T-helper 22 cell (primary cell): ENCODE data around the gene ZNF609.

Experiments
- DNase-seq: peaks from one replicate; pipeline ENCODE4 v3.0.0-alpha.2; 2020; ENCODE audit warnings: low read depth

ZNF609 gene

DNA sequence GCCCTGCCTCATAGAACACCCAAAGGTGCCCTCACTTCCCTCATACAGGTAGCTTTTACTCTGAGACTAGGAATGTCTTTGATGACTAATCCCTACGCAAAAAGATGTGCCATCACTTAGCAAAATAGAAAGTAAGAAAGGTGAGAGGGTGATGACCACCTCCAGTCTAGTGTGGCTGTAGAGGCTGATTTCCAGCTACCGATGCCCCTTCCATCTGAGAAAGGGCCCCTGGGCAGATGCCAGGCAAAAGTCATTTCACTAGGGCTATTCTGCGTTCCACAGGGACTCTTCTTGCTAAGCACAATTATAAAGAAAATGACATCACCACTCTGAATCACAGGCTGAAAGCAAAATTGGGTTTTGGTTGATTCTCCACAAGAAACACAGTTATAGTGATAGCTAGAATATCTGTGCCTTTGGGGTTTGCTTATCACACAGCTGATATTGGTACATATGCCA is 237.6 kb downstream of the ZNF609 start:
- no peak for DNase-seq

DNA sequence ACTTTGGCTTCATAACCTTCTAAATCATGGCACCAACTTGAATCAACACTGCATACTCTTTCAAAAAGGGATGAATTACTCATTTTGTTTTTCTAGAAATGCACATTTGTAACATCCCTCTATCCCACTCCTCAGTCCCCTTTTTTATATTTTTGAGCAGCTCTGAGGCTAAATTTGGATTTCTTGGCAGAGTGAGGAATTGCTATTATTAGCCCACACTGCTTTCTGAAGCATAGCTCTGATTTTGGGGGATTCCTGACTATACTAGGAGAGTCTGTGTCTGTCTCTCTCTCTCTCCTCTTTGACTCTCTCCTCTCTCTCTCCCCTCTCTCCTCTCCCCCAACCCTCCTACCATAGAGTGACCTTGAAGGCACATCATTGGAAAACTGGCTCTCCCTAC is 238.4 kb downstream of the ZNF609 start:
- DNase-seq, result no peak

DNA sequence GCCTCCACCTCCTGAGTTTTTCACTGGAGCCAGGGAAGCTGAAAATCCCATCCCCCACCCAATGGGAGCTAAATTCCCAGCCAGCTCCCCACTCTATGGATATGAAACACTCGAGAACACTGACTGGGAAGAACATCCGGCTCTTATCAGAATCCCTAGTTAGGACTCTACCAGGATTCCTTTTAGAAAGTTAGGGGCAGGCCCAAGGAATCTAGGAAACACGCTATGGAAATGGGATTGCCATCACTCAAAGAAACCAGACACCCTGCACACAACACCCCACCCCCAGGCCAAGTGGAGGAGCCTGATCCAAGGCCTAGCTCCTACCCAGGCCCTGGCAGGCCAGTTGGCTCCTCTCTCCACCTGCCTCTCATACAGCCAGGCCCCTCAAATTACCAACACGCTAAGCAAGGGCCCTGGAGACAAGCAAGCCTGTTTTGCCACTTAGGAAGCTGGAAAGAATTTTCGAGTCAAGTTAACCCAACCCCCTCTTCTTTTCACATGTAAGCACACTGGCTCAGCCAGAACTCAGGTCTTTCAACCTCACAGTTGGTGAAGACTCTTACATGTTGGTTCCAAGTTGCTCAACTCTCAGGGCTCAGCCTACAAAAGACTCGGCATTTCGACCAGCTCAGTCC is 239.5 kb downstream of the ZNF609 start:
- DNase-seq, result no peak

DNA sequence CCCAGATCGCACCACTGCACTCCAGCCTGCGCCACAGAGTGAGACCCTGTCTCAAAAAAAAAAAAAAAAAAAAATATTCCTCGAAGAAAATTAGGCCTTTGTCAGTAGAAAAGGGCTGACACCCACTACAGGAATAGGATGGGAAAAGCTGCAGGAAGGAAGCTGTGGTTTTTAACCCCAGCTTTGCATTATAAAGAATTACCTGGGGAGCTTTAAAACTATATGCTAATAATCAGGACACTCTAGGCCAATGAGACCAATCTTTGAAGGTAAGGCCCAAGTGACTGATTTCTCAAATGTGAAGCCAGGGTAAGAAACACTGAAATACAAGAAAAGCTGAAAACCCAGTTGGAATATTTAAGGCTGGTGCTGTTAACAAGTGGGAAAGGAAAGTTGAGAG is 240.7 kb downstream of the ZNF609 start:
- no peak for DNase-seq

DNA sequence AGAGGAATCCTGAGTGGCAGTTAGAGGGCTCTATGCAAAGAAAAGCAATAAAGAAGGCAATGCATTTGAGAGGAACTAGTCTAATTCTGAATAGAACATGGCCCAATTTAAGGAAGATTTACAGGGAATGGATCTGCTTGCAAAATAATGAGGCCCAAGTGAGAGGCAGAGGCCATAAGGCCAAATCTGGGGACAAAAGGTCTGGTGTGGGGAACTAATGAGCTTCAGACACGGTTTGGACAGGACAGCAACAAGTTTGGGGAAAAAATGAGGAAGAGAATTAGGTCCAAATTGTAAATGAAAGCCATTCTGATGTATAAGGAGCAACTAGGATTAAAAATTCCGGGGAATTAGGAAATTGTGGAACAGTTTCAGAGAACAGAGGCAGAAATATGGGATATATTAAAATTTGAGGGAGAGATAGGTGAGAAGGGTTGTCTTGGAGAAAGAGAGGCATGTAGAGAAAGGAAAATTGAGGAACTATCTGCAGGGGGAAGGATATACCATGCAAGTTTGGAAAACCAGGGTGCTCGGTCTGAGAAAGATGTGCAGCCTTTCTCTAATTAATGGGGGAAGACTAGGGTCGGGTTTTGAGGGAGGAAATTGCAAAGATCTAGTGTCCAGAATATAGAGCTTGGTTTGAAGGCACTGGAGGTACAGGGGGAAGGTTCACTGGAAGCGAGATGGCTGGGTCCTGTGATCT is 241.3 kb downstream of the ZNF609 start:
- no peak for DNase-seq

DNA sequence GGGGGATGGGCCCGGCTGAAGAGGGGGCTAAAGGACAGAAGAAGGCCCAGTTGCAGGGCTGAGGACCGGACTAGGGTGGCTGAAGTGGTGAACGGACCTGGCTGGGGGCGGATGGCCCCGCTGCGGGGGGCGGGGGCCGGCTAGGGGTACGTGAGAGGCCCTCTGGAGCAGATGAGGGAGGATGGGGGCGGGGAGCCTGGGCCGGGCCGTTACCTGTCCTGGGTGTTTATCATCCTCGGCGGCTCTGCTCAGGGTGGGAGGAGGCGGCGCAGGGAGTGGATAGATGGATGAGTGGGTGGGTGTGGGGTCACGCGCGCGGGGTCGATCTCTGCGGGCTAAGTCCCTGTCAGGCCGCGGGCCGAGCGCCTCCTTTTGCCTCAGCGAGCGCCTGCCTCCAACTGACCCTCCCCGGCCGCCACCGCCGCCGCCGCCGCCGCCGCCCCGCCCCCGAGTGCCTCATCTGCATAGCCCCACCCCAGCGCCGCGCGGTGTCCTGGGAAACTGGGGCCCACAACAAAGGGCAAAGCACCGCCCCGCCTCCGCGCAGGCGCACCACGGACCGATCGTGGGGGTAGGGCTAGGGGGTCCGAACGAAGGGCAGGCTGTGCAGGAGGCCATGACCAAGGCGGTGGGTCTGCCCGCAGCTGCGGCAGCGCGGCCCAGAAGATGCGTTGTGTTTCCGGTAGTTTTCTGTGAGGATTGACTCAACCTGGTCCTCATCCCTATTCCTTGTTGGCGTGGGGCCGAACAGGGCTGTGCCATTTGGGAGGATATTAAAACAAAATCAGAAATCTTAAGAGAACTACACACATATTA is 242.6 kb downstream of the ZNF609 start:
- DNase-seq, result peak; percentile 87

DNA sequence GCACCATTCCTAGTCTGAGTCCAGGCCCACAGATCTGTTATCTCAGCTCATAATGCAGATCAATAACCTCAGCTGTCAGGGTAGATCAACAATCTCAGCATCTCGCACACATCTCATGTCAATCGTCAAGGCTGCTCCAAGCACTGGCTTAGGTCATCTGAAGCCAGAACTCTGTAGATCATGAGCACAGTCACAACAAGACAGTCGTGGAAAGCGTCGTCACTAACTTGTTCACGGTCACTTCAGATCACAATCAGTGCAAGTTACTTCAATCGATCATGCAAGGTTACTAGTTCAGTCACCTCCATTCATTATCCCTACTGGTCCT is 243.2 kb downstream of the ZNF609 start:
- no peak for DNase-seq

DNA sequence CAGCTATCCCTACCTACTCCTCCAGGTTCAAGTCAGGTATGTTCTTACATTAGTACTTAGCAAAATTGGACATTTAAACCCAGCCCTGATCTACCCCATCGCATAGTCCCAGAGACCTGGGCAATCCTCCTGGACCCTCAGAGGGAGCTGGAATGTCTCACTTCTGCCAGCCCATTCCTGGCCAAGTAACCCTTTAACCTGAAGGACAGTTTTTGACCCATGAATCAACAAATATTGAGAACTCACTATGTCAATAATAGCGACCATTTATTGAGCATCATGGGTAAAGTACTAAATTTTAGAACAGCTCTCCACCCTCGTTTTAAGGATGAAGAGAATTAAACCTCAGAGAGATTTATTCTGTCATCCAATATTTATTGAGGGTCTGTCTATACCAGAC is 244.6 kb downstream of the ZNF609 start:
- DNase-seq, result no peak

DNA sequence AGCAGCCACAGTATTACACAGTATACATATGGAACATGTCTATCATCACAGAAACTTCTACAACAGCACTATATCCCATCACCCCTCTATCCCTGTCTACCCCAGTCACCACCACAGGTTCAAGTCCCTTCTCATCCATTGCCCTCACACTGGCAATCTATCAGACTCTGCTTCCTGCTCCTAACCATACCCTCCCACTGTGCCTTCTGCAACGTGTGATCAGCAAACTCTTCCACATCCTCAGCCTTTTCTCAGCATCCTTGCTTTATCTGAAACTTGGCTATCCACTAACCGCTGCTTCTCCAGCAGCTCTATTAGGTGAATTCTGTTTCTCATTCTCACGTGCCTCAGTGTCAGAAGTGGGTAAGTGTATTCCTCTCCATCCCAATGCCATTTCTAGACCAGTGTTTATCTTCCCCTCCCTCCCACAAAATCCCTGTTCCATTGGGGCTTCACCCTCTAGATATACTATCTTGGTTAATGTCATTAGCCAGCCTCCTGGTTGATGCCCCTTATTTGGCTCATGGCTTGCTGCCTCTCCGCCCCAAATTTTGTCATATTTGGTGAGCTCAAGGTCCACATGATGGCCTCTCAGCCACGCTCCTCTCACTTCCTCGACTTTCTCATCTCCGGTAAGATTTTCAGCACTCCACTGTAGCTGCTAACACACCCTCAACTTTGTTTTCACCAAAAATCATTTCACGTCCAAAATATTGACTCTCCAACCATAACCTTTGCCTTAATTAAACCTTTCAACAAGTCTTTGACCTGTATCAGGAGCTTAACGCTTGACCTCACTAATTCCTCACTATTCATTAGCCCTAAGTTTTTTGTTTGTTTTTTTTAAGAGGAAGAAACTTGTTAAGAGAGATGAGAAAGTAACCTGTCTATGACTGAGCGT is 245.9 kb downstream of the ZNF609 start:
- DNase-seq, result no peak

DNA sequence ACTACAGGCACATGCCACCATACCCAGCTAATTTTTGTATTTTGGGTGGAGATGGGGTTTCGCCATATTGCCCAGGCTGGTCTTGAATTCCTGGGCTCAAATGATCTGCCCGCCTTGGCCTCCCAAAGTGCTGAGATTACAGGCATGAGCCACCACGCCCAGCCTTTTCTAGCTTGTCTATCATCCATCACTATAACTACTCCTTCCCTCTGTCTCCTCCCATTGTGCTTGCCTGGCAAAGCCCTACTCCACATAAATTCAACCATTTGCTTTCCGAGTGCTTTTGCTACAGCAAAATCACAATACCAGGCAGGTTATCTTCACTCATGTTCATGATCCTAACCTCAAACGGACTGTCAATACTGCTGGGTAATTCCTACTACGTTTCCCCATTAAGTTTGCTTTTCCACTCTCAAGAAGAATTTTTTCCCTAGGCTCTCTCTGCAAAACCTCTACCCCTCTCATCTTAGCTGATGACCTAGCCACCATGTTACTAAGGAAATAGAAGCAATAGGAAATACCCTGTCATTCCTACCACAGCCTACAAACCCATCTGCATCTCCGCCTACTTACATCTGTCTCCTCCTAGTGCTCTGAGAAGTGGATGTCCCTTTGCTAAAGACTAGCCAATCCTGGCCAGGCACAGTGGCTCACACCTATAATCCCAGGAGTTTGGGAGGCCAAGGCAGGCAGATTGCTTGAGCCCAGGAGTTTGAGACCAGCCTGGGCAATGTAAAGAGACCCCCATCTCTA is 250.5 kb downstream of the ZNF609 start:
- DNase-seq, result no peak

DNA sequence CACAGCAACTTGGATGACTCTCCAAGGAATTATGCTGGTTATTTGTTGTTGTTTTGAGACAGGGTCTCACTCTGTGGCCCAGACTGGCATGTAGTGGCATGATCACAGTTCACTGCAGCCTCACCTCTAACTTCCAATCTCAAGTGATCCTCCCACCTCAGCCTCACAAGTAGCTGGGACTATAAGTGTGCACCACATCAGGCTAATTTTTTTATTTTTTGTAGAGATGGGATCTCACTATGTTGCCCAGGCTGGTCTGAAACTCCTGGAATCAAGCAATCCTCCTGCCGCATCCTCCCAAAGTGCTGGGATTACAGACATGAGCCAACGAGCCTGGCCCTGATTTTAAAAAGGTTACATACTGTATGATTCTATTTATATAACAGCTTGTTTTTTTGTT is 252.0 kb downstream of the ZNF609 start:
- no peak for DNase-seq

DNA sequence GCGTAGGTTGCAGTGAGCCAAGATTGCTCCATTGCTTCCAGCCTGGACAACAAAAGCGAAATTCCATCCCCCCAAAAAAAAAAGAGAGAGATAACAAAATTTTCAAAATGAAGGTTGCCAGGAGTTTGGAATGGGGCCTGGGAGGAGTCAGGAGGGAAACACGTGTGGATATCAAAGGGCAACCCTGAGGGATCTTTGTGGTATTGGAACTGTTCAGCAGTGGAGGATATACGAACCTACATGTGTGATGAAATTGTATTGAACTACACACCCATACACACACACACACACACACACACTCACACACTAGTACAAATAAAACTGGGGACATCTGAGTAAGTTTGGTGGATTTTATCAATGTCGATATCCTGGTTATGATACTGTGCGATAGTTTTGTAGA is 253.2 kb downstream of the ZNF609 start:
- no peak for DNase-seq

DNA sequence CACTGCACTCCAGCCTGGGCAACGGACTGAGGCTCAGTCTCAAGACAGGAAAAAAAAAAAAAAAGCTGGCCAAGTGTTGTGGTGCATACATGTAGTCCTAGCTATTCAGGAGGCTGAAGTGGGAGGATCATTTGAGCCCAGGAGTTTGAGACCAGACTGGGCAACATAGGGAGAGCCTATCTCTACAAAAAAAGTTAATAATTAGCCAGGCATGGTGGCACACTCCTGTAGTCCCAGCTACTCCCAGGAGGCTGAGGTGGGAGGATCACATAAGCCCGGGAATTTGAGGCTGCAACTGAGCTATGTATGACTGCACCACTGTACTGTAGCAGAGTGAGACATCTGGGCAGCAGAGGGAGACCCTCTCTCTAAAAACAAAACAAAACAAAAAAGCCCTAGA is 256.1 kb downstream of the ZNF609 start:
- no peak for DNase-seq

DNA sequence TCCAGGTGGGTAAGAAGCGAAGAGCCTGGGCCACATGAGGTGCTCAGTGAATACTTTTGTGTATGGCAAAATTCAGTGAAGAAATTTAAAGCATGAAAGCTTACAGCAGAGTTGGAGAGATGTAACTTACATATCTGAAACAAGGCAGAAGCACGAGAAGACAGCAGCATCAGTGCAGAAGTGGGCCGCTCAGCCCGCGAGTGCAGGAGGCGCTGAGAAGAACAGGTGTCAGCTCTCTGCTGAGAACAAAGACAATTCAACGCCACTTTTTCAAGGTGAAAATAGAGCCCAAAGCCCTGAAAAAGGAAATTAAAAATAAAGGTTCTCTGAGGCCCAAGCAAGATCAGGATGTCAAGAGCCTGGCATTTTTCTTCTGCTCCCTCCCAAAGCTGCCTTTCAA is 256.8 kb downstream of the ZNF609 start:
- DNase-seq, result no peak

DNA sequence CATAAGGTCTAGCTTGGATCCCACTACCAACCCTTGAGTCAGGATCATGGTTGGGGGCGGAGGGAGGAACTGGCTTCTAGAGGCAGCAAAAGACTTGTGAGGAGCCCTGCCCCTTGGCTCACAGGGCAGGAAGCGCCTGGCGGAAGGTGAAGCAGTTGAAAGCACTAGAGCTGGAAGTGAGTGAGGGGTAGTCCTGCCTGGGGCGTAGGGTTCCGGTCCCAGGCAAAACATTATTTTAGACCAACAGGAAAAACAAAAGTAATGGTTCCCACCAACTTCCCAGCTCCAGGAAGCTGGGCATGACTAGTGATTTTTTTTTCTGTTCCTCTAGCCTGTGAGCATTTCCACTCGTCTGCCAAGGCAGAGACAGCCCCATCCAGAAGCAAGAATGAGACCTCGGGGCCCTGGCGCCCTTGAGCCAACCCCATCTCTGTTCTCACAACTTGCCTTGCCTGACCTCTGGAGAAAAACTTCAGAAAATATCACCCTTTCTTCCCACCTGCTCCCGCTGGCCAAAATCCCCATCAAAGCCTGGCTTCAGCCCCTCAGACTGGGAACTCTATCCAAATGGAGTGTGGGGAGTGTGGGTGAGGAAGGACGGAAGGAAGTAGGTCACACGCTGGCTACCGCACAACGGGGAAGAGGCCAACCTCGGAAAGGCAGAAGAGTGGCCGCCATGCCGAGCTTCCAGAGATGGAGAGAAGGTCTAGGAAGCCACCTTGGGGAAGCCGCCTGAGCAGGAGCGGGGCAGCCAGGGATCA is 257.5 kb downstream of the ZNF609 start:
- no peak for DNase-seq

DNA sequence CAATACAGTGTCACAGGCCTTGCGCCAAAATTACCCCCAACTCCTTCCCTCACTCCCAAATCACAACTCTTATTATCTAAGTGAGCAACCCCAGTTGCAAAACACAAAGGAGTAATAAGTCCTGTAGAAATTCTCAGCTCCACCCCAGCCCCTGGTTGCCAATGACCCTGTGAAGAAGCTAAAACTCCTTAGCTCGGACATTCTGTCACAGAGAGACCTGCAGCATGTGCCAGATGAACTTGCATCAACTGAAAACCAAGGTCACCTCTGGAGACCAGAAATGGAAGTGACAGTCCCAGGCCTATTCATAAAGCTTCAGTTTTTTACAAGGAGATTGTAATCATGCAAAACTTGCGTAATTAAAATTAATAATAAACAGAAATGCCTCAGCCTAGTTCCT is 259.8 kb downstream of the ZNF609 start:
- no peak for DNase-seq

DNA sequence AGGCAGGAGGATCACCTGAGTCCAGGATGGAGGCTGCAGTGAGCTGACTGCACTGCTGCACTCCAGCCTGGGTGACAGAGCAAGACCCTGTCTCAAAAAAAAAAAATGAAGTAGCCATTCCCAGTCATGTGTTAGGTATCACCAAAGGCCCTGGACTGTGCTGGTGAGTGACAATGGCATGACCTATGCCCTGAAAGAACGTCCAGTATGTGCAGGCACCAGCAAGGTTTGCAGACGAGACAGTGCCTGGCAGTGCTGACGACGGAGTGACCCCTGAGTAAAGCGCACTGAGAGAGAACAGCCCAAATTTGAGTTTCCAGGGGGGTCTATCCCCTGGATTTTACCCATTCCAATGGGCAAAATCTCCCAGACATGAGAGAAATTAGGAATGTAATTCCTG is 269.8 kb downstream of the ZNF609 start:
- DNase-seq, result no peak

DNA sequence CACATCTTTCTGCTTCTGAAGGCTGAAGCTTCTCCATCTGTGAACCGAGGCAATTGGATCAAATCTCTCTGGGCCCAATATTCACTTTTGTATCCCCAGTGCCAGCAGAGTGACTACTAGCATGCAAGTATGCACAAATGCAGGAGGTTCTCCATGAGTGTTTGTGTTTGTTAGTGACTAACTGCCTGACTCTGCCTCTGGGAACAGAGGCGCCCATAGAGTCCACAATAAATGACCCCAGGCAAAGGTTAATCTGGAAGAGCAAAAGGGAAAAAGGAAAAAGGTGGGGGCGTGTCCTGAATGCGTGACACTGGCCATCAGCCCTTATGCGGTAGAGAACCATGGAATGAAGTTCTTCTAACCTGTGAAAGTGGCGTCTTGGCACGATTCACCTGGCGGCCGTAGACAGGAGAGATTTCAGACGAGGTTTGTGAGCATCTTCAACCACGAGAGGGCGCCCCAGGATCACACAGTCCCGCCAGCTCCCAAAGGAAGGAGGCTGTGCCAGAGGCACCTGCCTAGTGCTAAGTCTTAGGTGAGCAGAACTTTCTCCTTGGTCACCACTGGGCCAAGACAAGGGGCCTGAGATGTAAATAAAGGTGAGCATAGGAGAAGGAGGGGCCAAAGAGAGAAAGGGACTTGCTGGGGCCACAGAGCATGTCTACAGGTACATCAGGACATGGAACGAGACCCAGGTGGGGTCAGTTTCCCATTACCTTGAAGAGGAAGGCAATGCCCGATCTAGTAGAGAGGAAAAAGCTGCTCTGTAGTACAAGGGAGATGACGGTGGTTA is 270.8 kb downstream of the ZNF609 start:
- DNase-seq, result peak; percentile 58

DNA sequence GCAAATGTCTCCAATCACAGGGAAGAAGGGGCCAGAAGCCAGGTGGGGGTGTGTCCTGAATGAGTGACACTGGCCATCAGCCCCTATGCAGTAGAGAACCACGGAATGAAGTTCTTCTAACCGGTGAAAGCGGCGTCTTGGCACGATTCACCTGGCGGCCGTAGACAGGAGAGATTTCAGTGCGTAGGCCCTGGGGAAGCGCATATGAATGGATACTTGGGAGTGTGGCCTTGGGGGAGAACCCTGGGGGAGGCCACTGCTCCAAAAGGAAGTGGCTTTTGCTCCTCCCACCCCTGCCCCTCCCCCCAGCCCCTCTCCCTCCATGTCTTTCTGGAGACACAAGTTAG is 271.4 kb downstream of the ZNF609 start:
- no peak for DNase-seq
